HUES48 (cell line): ENCODE data around the gene EXOC6.

Experiments used
- H3K27ac ChIP-seq: one replicate; pipeline ENCODE4 v1.7.0; 2013; ENCODE audit warnings: low read depth, low read length, inconsistent platforms
- H3K27me3 ChIP-seq: 2 replicates; pipeline ENCODE4 v1.6.1; 2013; ENCODE audit warnings: mild to moderate bottlenecking, low read length; ENCODE audit not compliant: control insufficient read depth, insufficient read depth
- H3K36me3 ChIP-seq: 2 replicates; pipeline ENCODE4 v1.6.1; 2013; ENCODE audit warnings: low read length; ENCODE audit not compliant: control insufficient read depth, insufficient read depth
- H3K4me1 ChIP-seq: 2 replicates; pipeline ENCODE4 v1.6.1; 2013; ENCODE audit warnings: mild to moderate bottlenecking, low read length; ENCODE audit not compliant: control insufficient read depth, insufficient read depth
- H3K4me3 ChIP-seq: 2 replicates; pipeline ENCODE4 v1.5.1; 2013; ENCODE audit warnings: mild to moderate bottlenecking, low read depth, low read length
- H3K9ac ChIP-seq: 2 replicates; pipeline ENCODE4 v1.6.1; 2013; ENCODE audit warnings: mild to moderate bottlenecking, low read depth, low read length, moderate library complexity
- H3K9me3 ChIP-seq: 2 replicates; pipeline ENCODE4 v1.6.1; 2013; ENCODE audit warnings: low read length; ENCODE audit not compliant: control insufficient read depth, insufficient read depth

EXOC6 gene

GRCh38 chr10:92913973-92914372, 65.7 kb downstream of the EXOC6 start:
- no peaks in the 10 kb centered on the region for H3K27me3 ChIP-seq
- H3K9ac ChIP-seq, result no peak overlapping the region
- H3K9me3 ChIP-seq, result no peaks in the 10 kb centered on the region
- peaks cover 27% of the 10 kb centered on the region for H3K4me1 ChIP-seq
- no peaks in the 10 kb centered on the region for H3K36me3 ChIP-seq
- no peak overlapping the region for H3K27ac ChIP-seq
- H3K4me3 ChIP-seq, result no peak overlapping the region

GRCh38 chr10:92914478-92915325, 66.4 kb downstream of the EXOC6 start:
- H3K9me3 ChIP-seq, result no peaks in the 10 kb centered on the region
- peaks cover 27% of the 10 kb centered on the region for H3K4me1 ChIP-seq
- no peaks in the 10 kb centered on the region for H3K36me3 ChIP-seq
- no peaks in the 10 kb centered on the region for H3K27me3 ChIP-seq
- H3K27ac ChIP-seq, result no peak overlapping the region
- H3K9ac ChIP-seq, result no peak overlapping the region
- H3K4me3 ChIP-seq, result no peak overlapping the region

DNA sequence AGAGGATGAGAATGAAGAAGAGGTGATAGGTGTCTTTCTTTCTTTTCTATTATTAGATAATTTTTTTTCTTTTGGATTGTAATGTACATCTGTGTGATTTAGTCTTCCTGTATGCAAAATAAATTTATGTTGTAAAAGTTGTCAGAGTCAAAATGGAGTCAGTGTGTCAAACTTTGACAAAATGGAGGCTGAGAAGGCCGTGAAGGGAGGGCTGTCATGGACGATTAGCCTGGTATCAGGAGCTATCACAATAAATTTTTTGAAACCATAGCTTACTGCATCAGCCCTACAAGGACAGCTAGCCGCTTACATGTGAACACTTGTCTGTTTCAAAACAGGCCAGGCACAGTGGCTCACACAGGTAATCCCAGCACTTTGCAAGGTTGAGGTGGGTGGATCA, 67.6 kb downstream of the EXOC6 start:
- no peaks in the 10 kb centered on the region for H3K36me3 ChIP-seq
- no peak overlapping the region; the same call in 1 of the 2 replicates for H3K9ac ChIP-seq
- H3K9me3 ChIP-seq, result peaks cover 2% of the 10 kb centered on the region; the same call in 1 of the 2 replicates
- H3K4me1 ChIP-seq, result peaks cover 27% of the 10 kb centered on the region
- no peak overlapping the region for H3K4me3 ChIP-seq
- H3K27ac ChIP-seq, result peak overlapping the region; percentile 46
- no peaks in the 10 kb centered on the region for H3K27me3 ChIP-seq

GRCh38 chr10:92916433-92916832, 68.1 kb downstream of the EXOC6 start:
- Histone ChIP-seq H3K4me3 (no peak overlapping the region), H3K9me3 (peaks cover 4% of the 10 kb centered on the region; the same call in 1 of the 2 replicates)

GRCh38 chr10:92918603-92919002, 70.3 kb downstream of the EXOC6 start:
- peaks cover 4% of the 10 kb centered on the region; the same call in 1 of the 2 replicates for H3K9me3 ChIP-seq
- H3K27ac ChIP-seq, result no peak overlapping the region
- no peaks in the 10 kb centered on the region for H3K36me3 ChIP-seq
- no peak overlapping the region for H3K4me3 ChIP-seq
- H3K9ac ChIP-seq, result no peak overlapping the region
- H3K4me1 ChIP-seq, result peaks cover 21% of the 10 kb centered on the region
- no peaks in the 10 kb centered on the region for H3K27me3 ChIP-seq

More at GRCh38 chr10:92916433-92916832, 68.1 kb downstream of the EXOC6 start:
- Histone ChIP-seq H3K27ac (peak overlapping the region; percentile 46), H3K27me3 (no peaks in the 10 kb centered on the region), H3K4me1 (peaks cover 27% of the 10 kb centered on the region), H3K9ac (no peak overlapping the region), H3K36me3 (no peaks in the 10 kb centered on the region)

DNA sequence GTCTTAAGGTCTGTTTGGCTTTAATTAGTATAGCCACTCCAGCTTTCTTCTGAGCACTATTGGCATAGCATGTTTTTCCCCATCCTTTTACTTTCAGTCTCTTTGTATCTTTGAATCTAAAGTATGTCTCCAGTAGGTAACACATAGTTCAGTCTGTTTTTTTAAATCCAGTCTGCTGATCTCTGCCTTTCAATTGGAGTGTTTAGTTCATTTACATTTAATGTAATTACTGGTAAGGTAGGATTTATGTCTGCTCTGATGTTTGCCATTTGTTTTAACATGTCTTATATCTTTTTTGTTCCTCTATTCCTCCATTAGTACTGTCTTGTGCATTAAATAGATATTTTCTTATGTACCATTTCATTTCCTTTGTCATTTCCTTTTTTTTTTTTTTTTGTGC, 72.5 kb downstream of the EXOC6 start:
- no peak overlapping the region for H3K27ac ChIP-seq
- peaks cover 4% of the 10 kb centered on the region; the same call in 1 of the 2 replicates for H3K9me3 ChIP-seq
- H3K4me3 ChIP-seq, result no peak overlapping the region
- no peak overlapping the region for H3K9ac ChIP-seq
- no peaks in the 10 kb centered on the region for H3K27me3 ChIP-seq
- no peaks in the 10 kb centered on the region for H3K36me3 ChIP-seq
- peaks cover 9% of the 10 kb centered on the region for H3K4me1 ChIP-seq

DNA sequence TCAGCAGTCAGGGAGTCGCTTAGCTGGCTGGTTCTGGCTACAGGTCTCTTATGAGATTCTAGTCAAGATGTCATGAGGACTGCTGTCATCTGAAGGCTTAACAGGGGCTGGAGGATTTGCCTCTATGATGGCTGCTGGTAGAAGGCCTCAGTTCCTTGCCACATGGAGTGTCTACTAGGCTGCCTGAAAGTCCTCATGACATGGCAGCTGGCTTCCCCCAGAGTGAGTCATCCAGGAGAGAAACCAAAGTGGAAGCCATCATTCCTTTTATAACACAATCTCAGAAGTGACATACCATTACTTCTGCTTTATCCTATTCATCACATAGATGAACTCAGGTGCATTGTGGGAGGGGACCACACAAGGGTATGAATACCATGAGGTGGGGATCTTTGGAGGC, 75.1 kb downstream of the EXOC6 start:
- no peaks in the 10 kb centered on the region for H3K36me3 ChIP-seq
- H3K27me3 ChIP-seq, result no peaks in the 10 kb centered on the region
- no peak overlapping the region for H3K4me3 ChIP-seq
- H3K27ac ChIP-seq, result no peak overlapping the region
- H3K9ac ChIP-seq, result no peak overlapping the region
- no peaks in the 10 kb centered on the region for H3K4me1 ChIP-seq
- peaks cover 4% of the 10 kb centered on the region; the same call in 1 of the 2 replicates for H3K9me3 ChIP-seq

DNA sequence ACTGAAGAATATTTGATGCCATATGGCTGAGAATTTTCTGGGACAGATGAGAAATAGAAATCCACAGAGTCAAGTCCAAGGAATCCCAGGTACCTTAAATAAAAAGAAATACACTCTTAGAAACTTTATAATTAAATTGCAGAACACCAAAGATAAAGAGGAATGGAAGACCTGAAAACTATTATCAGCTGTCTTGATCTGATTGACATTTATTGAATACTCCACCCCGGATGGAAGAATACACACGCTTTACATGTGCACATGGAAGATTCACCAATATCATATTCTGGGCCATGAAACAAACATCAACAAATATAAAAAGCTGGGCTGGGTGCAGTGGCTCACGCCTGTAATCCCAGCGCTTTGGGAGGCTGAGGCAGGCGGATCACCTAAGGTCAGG, 81.6 kb downstream of the EXOC6 start:
- no peaks in the 10 kb centered on the region for H3K9me3 ChIP-seq
- H3K36me3 ChIP-seq, result no peaks in the 10 kb centered on the region
- no peaks in the 10 kb centered on the region for H3K4me1 ChIP-seq
- H3K9ac ChIP-seq, result no peak overlapping the region
- H3K27ac ChIP-seq, result no peak overlapping the region
- no peaks in the 10 kb centered on the region for H3K27me3 ChIP-seq
- H3K4me3 ChIP-seq, result no peak overlapping the region

DNA sequence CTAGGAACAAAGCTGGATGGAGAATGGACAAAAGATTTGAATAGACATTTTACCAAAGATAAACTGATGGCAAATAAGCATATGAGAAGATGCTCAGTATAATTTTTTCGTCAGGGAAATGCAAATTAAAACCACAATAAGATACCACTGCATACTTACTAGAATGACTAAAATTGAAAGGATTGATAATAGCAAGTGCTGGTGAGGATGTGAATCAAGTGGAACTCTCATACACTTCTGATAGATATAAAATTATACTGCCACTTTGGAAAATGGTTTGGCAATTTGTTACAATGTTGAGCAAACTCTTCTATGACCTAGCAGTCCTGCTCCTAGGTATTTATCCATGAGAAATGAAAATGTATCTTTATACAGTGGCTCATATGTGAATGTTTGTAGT, 83.3 kb downstream of the EXOC6 start:
- Histone ChIP-seq H3K4me3 (no peak overlapping the region), H3K27me3 (no peaks in the 10 kb centered on the region), H3K9ac (no peak overlapping the region), H3K4me1 (no peaks in the 10 kb centered on the region), H3K36me3 (no peaks in the 10 kb centered on the region), H3K9me3 (no peaks in the 10 kb centered on the region), H3K27ac (no peak overlapping the region)

DNA sequence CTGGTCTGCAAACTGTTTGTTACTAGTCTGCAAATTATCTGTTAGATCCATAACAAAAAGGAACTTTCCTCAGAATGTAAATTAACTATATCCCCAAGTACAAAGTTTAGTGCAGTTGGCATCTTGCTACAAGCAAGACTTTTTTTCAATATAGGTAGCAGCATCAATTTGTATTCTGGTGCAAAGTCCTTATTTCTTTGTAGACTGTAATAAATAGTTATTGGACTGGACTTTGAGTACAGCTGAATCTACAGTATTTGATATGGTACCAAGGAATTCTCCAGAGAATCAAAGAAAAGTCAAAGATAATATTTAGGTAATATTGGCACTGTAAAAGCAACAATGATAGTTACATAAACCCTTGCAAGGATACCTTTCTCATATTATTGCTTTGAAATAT, 89.6 kb downstream of the EXOC6 start:
- Histone ChIP-seq H3K4me1 (no peaks in the 10 kb centered on the region), H3K27me3 (no peaks in the 10 kb centered on the region), H3K36me3 (no peaks in the 10 kb centered on the region), H3K27ac (no peak overlapping the region), H3K9ac (no peak overlapping the region), H3K4me3 (no peak overlapping the region), H3K9me3 (no peaks in the 10 kb centered on the region)

DNA sequence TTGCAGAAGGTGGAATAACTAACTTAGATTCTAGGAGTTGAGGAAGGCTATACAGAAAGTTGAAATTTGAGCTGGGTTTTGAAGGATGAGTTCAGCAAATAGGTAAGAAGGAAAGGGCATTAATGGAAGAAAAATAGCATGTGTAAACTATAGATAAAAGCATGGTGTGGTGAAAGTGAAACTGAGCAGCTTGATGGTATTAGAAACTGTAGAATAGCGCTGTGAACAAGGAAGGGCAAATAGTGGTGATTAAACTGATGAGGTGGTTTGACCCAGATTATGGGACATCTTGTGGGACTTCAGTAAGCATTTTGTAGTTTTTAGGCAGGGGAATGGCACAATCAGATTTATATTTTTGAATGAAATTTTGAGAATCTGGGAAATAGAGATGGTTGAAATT, 90.5 kb downstream of the EXOC6 start:
- Histone ChIP-seq H3K4me1 (no peaks in the 10 kb centered on the region), H3K36me3 (no peaks in the 10 kb centered on the region), H3K4me3 (no peak overlapping the region), H3K27ac (no peak overlapping the region), H3K9me3 (no peaks in the 10 kb centered on the region), H3K27me3 (no peaks in the 10 kb centered on the region), H3K9ac (no peak overlapping the region)
